H1 (cell line): Measurements from ENCODE around the gene ZIC5.

Source experiments
- CREB1 ChIP-seq: IDR thresholded peaks from 2 replicates; pipeline ENCODE4 v1.6.1; 2012; ENCODE audit warnings: inconsistent platforms
- EGR1 ChIP-seq: IDR thresholded peaks from 2 replicates; pipeline ENCODE4 v1.6.1; 2011; ENCODE audit warnings: low read depth, low read length, borderline replicate concordance
- RFX5 ChIP-seq: IDR thresholded peaks from 2 replicates; pipeline ENCODE4 v1.6.1; 2011; ENCODE audit warnings: low read depth, low read length, improper control_type of control experiment, borderline replicate concordance
- RNF2 ChIP-seq: fragments of 200-900, 300-1000 bp; sonication (generic); IDR thresholded peaks from 2 replicates; pipeline ENCODE4 v1.7.1; 2016; ENCODE audit warnings: borderline replicate concordance, low read depth, mild to moderate bottlenecking, antibody characterized with exemption, low read length; ENCODE audit not compliant: poor library complexity, severe bottlenecking; ENCODE audit errors: missing control alignments
- SIN3A ChIP-seq, 2 experiments: IDR thresholded peaks in 1 of 2; conservative IDR thresholded peaks in 1 of 2; 2 replicates each; pipeline ENCODE4 v1.6.1; 2011 to 2012; ENCODE audit warnings: low read length in 2 of 2, improper control_type of control experiment in 1 of 2, low read depth in 1 of 2, mild to moderate bottlenecking in 1 of 2
- TBP ChIP-seq: IDR thresholded peaks from 2 replicates; pipeline ENCODE4 v1.6.1; 2011; ENCODE audit warnings: low read depth, low read length, improper control_type of control experiment
- TF ChIP-seq, protein P1 (sequence below), 3 experiments: IDR thresholded peaks; 1 replicate in 2 of 3; 2 replicates in 1 of 3; pipeline versions ENCODE4 v1.5.1 to v1.6.1; 2011; ENCODE audit warnings: low read length in 3 of 3, mild to moderate bottlenecking in 3 of 3, inconsistent platforms in 2 of 3, low read depth in 1 of 3, moderate library complexity in 1 of 3; ENCODE audit not compliant: insufficient read depth in 1 of 3; ENCODE audit errors: control extremely low read depth in 1 of 3

DNA sequence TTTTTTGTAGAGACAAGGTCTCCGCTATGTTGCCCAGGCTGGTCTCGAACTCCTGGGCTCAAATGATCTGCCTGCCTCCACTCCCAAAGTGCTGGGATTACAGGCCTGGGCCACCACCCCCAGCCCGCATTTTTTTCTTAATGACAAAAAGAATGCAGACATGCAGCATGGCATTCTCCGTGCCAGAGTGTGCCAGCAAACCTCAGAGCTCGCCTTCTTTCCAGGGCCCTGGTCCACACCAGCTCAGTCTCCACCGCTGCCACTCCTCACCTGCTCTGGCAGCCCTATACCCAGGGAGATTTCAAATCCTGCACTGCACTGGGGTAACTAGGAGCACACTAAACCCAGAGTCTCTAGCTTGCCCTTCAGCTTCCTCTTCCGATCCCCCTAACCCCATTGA lies 41.7 kb downstream of the ZIC5 start:
- TF ChIP-seq RFX5 (no peak), TBP (no peak), RNF2 (no peak), CREB1 (no peak), SIN3A (conservative IDR thresholded peaks at IDR 0.05 in 1 of 2, IDR thresholded peaks at IDR 0.05 in 1 of 2; ENCODE audit: low read depth in 1 of 2, low read length in 2 of 2) (no peak), EGR1 (no peak)
- TF ChIP-seq, protein P1, sequence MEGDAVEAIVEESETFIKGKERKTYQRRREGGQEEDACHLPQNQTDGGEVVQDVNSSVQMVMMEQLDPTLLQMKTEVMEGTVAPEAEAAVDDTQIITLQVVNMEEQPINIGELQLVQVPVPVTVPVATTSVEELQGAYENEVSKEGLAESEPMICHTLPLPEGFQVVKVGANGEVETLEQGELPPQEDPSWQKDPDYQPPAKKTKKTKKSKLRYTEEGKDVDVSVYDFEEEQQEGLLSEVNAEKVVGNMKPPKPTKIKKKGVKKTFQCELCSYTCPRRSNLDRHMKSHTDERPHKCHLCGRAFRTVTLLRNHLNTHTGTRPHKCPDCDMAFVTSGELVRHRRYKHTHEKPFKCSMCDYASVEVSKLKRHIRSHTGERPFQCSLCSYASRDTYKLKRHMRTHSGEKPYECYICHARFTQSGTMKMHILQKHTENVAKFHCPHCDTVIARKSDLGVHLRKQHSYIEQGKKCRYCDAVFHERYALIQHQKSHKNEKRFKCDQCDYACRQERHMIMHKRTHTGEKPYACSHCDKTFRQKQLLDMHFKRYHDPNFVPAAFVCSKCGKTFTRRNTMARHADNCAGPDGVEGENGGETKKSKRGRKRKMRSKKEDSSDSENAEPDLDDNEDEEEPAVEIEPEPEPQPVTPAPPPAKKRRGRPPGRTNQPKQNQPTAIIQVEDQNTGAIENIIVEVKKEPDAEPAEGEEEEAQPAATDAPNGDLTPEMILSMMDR (IDR thresholded peaks at IDR 0.05; ENCODE audit: control extremely low read depth in 1 of 3, insufficient read depth in 1 of 3, low read depth in 1 of 3, low read length in 3 of 3), result no peak
